ENCODE data around the gene MBTPS2.

The MBTPS2 gene

DNA sequence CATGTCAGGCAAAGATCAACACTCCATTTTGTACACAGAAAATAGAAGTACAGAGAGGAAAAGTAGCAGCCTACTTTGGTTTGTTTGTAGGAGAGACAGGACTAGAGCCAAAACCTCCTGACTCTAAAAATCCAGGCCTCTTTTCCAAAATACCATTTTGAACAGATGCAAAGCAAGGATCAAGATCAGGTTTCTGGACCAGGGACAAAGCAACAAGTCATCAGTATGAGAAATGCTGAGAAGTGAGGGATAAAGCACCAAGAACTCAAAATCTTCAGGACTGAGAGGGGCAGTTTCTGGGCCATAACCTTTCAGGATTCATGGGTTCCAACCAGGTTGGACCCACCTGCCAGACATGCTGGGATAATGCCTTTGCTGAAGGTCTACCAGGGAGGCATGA is 36.6 kb upstream of the MBTPS2 start:
- Histone ChIP-seq H3K36me3 (ENCODE audit: control insufficient read depth, insufficient read depth, low read length) (no peaks in the 10 kb centered on the region), H3K27me3 (replicated peaks; ENCODE audit: control insufficient read depth, insufficient read depth, low read length) (no peaks in the 10 kb centered on the region), H3K4me3 (replicated peaks; ENCODE audit: low read depth, low read length) (no peak overlapping the region)
- TF ChIP-seq, protein P1, sequence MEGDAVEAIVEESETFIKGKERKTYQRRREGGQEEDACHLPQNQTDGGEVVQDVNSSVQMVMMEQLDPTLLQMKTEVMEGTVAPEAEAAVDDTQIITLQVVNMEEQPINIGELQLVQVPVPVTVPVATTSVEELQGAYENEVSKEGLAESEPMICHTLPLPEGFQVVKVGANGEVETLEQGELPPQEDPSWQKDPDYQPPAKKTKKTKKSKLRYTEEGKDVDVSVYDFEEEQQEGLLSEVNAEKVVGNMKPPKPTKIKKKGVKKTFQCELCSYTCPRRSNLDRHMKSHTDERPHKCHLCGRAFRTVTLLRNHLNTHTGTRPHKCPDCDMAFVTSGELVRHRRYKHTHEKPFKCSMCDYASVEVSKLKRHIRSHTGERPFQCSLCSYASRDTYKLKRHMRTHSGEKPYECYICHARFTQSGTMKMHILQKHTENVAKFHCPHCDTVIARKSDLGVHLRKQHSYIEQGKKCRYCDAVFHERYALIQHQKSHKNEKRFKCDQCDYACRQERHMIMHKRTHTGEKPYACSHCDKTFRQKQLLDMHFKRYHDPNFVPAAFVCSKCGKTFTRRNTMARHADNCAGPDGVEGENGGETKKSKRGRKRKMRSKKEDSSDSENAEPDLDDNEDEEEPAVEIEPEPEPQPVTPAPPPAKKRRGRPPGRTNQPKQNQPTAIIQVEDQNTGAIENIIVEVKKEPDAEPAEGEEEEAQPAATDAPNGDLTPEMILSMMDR (IDR thresholded peaks at IDR 0.05; ENCODE audit: insufficient read depth, low read length, poor library complexity, severe bottlenecking), result no peak
- no peak for DNase-seq (ENCODE audit: extremely low read depth, insufficient read length)

DNA sequence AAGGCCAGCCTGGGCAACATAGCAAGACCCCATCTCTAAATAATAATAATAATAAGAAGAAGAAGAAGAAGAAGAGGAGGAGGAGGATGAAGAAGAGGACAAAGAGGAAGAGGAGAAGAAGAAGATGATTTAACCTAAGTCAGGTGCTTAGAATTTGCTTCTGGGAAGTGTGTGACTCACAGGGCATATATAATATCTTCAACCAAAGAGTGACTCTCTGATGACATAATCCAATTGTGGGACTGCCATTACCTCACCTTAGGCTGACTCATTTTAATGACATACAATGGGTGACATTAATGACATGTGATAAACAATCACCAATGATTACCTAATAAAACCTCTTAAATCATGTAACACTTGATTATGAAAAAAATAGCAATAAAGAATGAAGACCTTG is 32.7 kb upstream of the MBTPS2 start:
- Histone ChIP-seq H3K27me3 (replicated peaks; ENCODE audit: control insufficient read depth, insufficient read depth, low read length) (no peaks in the 10 kb centered on the region), H3K4me3 (replicated peaks; ENCODE audit: low read depth, low read length) (no peak overlapping the region), H3K36me3 (ENCODE audit: control insufficient read depth, insufficient read depth, low read length) (no peaks in the 10 kb centered on the region)
- TF ChIP-seq, protein P1 (IDR thresholded peaks at IDR 0.05; ENCODE audit: insufficient read depth, low read length, poor library complexity, severe bottlenecking), result no peak
- DNase-seq (ENCODE audit: extremely low read depth, insufficient read length), result no peak

DNA sequence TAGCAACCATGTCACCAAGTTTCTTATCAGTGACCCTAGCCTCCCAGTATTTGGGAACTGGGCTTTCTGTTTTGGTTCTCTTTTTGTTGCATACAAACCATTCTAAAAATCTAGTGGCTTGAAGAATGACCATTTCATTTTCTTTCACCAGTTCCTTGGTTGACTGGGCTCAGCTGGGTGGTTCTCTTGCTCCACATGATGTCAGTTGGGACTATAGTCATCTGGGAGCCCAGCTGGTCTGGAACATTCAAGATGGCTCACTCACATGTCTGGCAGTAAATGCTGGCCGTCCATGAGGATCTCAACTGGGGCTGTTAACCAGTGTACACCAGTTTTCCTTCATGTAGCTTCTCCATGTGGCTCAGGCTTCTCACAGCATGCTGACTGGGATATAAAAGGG is 27.6 kb upstream of the MBTPS2 start:
- no peak for DNase-seq (ENCODE audit: extremely low read depth, insufficient read length)
- TF ChIP-seq, protein P1 (IDR thresholded peaks at IDR 0.05; ENCODE audit: insufficient read depth, low read length, poor library complexity, severe bottlenecking), result no peak
- no peak overlapping the region for H3K4me3 ChIP-seq (replicated peaks; ENCODE audit: low read depth, low read length)
- H3K36me3 ChIP-seq (ENCODE audit: control insufficient read depth, insufficient read depth, low read length), result no peaks in the 10 kb centered on the region
- no peaks in the 10 kb centered on the region; the same call in 1 of the 2 replicates for H3K27me3 ChIP-seq (replicated peaks; ENCODE audit: control insufficient read depth, insufficient read depth, low read length)

DNA sequence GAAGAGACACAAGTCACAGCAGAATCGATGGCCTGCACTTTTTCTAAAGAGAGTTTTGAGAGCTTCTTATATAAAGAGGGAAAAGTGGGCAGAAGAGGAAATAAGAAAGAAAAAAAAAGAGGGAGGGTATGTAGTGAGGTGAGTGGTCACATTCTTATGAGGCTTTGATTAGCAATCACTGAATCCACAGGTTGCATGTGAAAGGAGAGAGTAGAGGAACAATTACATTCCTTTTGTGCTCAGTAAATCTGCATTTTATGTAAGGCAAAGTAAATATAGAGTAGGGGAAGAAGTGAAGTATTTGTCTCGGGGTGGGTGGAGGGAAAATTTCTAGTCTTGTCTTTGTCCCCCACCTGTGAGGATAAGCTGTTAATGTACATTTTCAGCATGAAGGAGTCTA is 26.8 kb upstream of the MBTPS2 start:
- H3K36me3 ChIP-seq (ENCODE audit: control insufficient read depth, insufficient read depth, low read length), result no peaks in the 10 kb centered on the region
- H3K4me3 ChIP-seq (replicated peaks; ENCODE audit: low read depth, low read length), result no peak overlapping the region
- no peaks in the 10 kb centered on the region; the same call in 1 of the 2 replicates for H3K27me3 ChIP-seq (replicated peaks; ENCODE audit: control insufficient read depth, insufficient read depth, low read length)
- TF ChIP-seq, protein P1 (IDR thresholded peaks at IDR 0.05; ENCODE audit: insufficient read depth, low read length, poor library complexity, severe bottlenecking), result no peak
- DNase-seq (ENCODE audit: extremely low read depth, insufficient read length), result no peak

DNA sequence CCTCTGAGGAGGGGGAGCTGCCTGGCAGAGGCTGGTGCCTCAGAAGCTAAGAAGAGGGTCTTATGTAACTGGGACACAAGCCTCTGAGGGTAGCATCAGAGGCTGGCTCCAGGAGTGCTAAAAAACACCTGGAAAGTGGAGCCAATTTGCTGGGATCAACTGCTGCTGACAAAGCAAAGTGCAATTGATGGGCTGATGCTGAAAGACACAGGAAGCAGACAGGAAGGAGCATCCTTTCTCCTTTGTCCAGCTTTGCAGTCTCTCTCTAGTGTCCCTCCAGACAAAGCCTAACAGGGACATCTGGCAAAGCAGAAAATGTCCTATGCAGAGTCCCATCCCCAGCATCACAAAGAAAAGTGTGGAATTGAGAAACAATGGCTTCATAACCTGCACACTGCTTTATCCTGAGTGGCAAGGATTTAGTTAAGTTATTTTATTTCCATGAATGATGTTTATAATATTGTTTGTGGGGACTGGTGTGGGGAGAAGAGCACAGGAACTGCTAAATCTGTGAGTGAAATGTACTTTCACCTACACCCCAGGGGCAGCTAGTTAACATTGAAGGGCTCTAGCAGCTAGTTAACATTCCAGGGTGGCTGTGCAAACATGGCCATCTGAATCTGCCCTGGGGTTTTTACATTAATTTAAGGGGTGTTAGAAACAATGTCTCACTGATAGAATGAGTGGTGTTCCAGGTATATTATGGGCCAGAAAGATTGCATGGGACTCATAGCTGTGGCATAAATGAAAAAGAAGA is 25.6 kb upstream of the MBTPS2 start:
- TF ChIP-seq, protein P1 (IDR thresholded peaks at IDR 0.05; ENCODE audit: insufficient read depth, low read length, poor library complexity, severe bottlenecking), result no peak
- DNase-seq (ENCODE audit: extremely low read depth, insufficient read length), result no peak
- Histone ChIP-seq H3K36me3 (ENCODE audit: control insufficient read depth, insufficient read depth, low read length) (no peaks in the 10 kb centered on the region), H3K27me3 (replicated peaks; ENCODE audit: control insufficient read depth, insufficient read depth, low read length) (no peaks in the 10 kb centered on the region; the same call in 1 of the 2 replicates), H3K4me3 (replicated peaks; ENCODE audit: low read depth, low read length) (no peak overlapping the region)

All from GM06990 (cell line).